ENCODE data around the gene CPEB4.

Gene CPEB4

GRCh38 chr5:173859408-173860159, 28.6 kb upstream of the CPEB4 start:
- DNase-seq, result no peak

GRCh38 chr5:173862047-173862477, 26.1 kb upstream of the CPEB4 start:
- DNase-seq, result no peak

GRCh38 chr5:173863359-173863758, 24.8 kb upstream of the CPEB4 start:
- DNase-seq, result no peak

GRCh38 chr5:173864126-173865050, 23.8 kb upstream of the CPEB4 start:
- no peak for DNase-seq

- no peak for DNase-seq
These were observed 21.8 kb upstream of the CPEB4 start for GRCh38 chr5:173866243-173866857.

- no peak for DNase-seq
These were observed 21.1 kb upstream of the CPEB4 start for GRCh38 chr5:173866858-173867679.

- no peak for DNase-seq
These were observed 19.9 kb upstream of the CPEB4 start for GRCh38 chr5:173868096-173868880.

GRCh38 chr5:173869316-173869715, 18.8 kb upstream of the CPEB4 start:
- DNase-seq, result no peak

GRCh38 chr5:173872957-173873305, 15.2 kb upstream of the CPEB4 start:
- no peak for DNase-seq

GRCh38 chr5:173873306-173873922, 14.7 kb upstream of the CPEB4 start:
- DNase-seq, result no peak

- no peak for DNase-seq
These were observed 13.0 kb upstream of the CPEB4 start for GRCh38 chr5:173875189-173875588.

GRCh38 chr5:173878224-173878967, 9.8 kb upstream of the CPEB4 start:
- no peak for DNase-seq

- no peak for DNase-seq
These were observed 7.7 kb upstream of the CPEB4 start for GRCh38 chr5:173880306-173880985.

- no peak for DNase-seq
These were observed 6.2 kb upstream of the CPEB4 start for GRCh38 chr5:173881811-173882575.

GRCh38 chr5:173882632-173883031, 5.5 kb upstream of the CPEB4 start:
- no peak for DNase-seq

GRCh38 chr5:173883347-173883924, 4.7 kb upstream of the CPEB4 start:
- DNase-seq, result no peak

GRCh38 chr5:173884402-173885053, 3.6 kb upstream of the CPEB4 start:
- DNase-seq, result no peak

- no peak for DNase-seq
These were observed 3.1 kb upstream of the CPEB4 start for GRCh38 chr5:173885054-173885443.
